ENCODE data around the gene ULK1. TPM values are rescaled to one million over a fixed set of nuclear protein-coding genes. Genes with fewer than 3 reads are reported as not detected.

Gene ULK1
- total and polyA plus RNA-seq, 3 experiments from 2014 or later, result 0.98 to 22.8 (median 18.7) TPM

DNA sequence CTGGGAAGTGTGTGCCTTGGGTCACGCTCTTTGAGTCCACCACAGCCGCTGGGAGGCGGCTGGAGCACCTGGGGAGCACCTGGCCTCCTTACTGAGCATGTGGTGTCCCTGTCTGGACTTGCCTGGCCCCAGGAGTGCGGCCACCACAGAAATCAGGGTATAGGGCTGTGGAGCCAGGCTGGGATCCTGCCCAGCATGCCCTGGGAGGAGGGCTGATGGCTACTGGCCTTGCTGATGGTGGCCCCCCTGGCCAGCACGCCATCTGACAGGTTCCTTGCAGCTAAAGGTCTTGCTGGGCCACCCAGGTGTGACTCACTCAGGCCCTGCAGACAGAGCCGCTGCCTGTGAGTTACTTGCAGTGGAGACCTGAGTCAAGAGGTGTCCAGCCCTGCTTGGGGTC is 6.0 kb downstream of the ULK1 start:
- H3K4me3 Mint-ChIP-seq, result peak overlapping the region in 1 of 7 donors; percentile 21
- Histone ChIP-seq H3K4me3 (ENCODE audit: low read length) (no peak overlapping the region), H3K27me3 (ENCODE audit: insufficient read depth, low read length, poor library complexity, severe bottlenecking) (no peaks in the 10 kb centered on the region), H3K27ac (ENCODE audit: low read depth, low read length) (no peak overlapping the region), H3K36me3 (ENCODE audit: insufficient read depth, low read length) (no peaks in the 10 kb centered on the region), H3K9me3 (ENCODE audit: low read length) (no peaks in the 10 kb centered on the region), H3K4me1 (ENCODE audit: insufficient read depth, low read length) (peaks cover 19% of the 10 kb centered on the region)
- no peaks in the 10 kb centered on the region for H3K27me3 Mint-ChIP-seq
- no peak for DNase-seq
- H3K27ac Mint-ChIP-seq, result no peak overlapping the region
- CTCF ChIA-PET, result no interaction called here
- H3K4me1 Mint-ChIP-seq, result peaks cover 4 to 52% (median 16%) of the 10 kb centered on the region in 3 donors
- H3K9me3 Mint-ChIP-seq, result no peaks in the 10 kb centered on the region
- peaks cover 0 to 8% (median 1%) of the 10 kb centered on the region in 3 donors for H3K36me3 Mint-ChIP-seq
- POLR2A ChIA-PET, result interaction anchor here (0.6 kb wide), 1 partner anchor 27 kb away, joined by 4 read pairs; no protein-coding TSS in a partner anchor

DNA sequence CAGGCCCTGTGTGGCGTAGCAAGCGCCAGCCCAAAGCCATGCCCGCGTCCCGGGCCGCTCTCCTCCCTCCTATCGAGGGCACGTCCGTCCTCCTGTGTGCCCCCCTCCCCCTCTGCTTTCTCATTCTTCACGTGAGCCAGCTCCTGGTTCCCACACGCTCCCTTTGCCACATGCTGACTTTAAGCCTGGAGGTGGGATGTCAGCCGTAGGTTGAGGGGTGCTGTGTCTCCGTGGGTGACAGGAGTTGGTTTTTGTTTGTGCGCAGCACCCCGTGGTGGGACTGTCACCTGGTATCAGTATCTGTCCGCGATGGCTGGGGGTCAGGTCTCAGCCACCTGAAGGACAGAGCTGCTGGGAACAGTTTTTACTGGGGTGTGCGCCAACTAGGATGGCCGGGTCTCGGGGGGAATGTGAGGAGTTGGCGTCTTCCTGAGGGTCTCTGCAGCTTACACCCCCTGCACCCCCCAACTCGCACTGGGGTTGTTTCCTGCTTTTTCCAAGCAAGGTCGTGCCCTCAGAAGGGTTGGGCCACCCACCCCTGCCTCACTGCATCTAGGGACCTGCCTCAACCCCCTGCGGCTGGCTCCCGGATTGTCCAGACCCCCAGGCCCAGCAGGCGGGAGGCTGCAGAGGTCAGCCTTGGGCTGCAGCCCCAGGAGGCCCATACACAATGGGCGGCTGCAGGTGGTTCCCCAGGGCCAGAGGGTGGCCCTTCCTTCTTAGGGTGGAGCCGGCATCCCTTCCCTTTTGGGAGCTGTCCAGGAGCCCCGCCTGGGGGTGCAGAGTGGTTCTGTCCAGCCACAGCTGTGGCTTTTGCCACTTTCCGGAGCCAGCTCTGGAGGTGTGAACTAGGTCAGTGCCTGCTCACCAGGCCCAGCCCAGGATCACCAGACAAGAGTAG is 7.3 kb downstream of the ULK1 start:
- ChIA-PET CTCF (no interaction called here), POLR2A (interaction anchor here (0.7 kb wide), 1 partner anchor 16 kb away, joined by 4 read pairs; no protein-coding TSS in a partner anchor)
- Histone ChIP-seq H3K9me3 (ENCODE audit: low read length) (no peaks in the 10 kb centered on the region), H3K27ac (ENCODE audit: low read depth, low read length) (no peak overlapping the region), H3K36me3 (ENCODE audit: insufficient read depth, low read length) (no peaks in the 10 kb centered on the region), H3K4me3 (ENCODE audit: low read length) (no peak overlapping the region), H3K4me1 (ENCODE audit: insufficient read depth, low read length) (peaks cover 18% of the 10 kb centered on the region), H3K27me3 (ENCODE audit: insufficient read depth, low read length, poor library complexity, severe bottlenecking) (no peaks in the 10 kb centered on the region)
- no peak overlapping the region for H3K27ac Mint-ChIP-seq
- H3K4me3 Mint-ChIP-seq, result no peak overlapping the region
- H3K4me1 Mint-ChIP-seq, result peaks cover 6 to 48% (median 13%) of the 10 kb centered on the region in 3 donors
- H3K36me3 Mint-ChIP-seq, result peaks cover 0 to 4% (median 1%) of the 10 kb centered on the region in 3 donors
- H3K27me3 Mint-ChIP-seq, result no peaks in the 10 kb centered on the region
- DNase-seq, result no peak
- H3K9me3 Mint-ChIP-seq, result no peaks in the 10 kb centered on the region

DNA sequence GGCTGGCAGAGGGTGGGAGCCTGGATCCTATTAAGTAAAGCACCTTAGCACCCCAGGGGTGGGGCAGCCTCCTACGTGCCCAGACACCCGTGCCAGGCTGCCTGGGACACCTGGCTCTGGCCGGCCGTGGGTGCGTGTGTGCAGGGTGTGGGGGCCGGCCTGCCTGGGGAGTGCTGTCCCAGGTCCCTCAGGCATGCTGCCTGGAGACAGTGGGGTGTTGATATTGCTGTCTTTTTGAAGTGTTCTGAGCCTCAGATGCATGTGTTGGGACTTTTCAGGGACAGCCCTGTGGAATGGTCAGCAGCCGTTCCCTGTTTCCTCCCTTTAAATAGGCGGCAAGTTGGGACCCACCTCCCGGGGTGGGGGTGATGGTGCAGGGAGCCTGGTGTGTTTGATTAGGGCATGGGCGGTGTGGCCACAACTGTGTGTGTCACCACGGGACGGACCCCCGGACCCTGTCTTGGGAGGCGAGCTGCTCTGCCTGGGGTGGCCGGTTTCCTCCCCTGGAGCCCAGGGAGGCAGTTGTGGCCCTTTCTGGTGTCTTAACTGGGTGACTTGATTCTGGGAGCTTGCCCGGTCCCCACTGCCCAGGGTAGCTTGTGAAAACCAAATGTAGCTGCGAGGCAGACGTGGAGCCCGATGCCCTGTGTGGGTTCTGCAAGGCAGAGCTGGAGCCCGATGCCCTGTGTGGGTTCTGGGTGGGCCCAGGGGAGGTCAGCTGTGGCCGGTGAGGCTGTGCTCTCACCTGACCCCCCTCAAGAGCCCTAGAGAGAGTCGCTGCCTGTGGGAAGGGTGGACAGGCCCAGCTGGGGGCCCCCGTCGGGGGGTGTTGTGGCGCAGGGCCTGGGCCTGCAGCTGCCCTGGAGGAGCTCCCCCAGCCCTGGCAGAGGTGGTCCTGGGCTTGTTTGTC is 8.2 kb downstream of the ULK1 start:
- peaks cover 6 to 42% (median 10%) of the 10 kb centered on the region in 3 donors for H3K4me1 Mint-ChIP-seq
- ChIA-PET POLR2A (no interaction called here), CTCF (no interaction called here)
- Histone ChIP-seq H3K4me1 (ENCODE audit: insufficient read depth, low read length) (peaks cover 10% of the 10 kb centered on the region), H3K27me3 (ENCODE audit: insufficient read depth, low read length, poor library complexity, severe bottlenecking) (no peaks in the 10 kb centered on the region), H3K36me3 (ENCODE audit: insufficient read depth, low read length) (no peaks in the 10 kb centered on the region), H3K9me3 (ENCODE audit: low read length) (no peaks in the 10 kb centered on the region), H3K27ac (ENCODE audit: low read depth, low read length) (no peak overlapping the region), H3K4me3 (ENCODE audit: low read length) (no peak overlapping the region)
- peak overlapping the region in 1 of 8 donors; percentile 54 for H3K27ac Mint-ChIP-seq
- H3K4me3 Mint-ChIP-seq, result no peak overlapping the region
- H3K27me3 Mint-ChIP-seq, result no peaks in the 10 kb centered on the region
- no peaks in the 10 kb centered on the region for H3K9me3 Mint-ChIP-seq
- peaks cover 0 to 4% (median 1%) of the 10 kb centered on the region in 3 donors for H3K36me3 Mint-ChIP-seq
- DNase-seq, result no peak

DNA sequence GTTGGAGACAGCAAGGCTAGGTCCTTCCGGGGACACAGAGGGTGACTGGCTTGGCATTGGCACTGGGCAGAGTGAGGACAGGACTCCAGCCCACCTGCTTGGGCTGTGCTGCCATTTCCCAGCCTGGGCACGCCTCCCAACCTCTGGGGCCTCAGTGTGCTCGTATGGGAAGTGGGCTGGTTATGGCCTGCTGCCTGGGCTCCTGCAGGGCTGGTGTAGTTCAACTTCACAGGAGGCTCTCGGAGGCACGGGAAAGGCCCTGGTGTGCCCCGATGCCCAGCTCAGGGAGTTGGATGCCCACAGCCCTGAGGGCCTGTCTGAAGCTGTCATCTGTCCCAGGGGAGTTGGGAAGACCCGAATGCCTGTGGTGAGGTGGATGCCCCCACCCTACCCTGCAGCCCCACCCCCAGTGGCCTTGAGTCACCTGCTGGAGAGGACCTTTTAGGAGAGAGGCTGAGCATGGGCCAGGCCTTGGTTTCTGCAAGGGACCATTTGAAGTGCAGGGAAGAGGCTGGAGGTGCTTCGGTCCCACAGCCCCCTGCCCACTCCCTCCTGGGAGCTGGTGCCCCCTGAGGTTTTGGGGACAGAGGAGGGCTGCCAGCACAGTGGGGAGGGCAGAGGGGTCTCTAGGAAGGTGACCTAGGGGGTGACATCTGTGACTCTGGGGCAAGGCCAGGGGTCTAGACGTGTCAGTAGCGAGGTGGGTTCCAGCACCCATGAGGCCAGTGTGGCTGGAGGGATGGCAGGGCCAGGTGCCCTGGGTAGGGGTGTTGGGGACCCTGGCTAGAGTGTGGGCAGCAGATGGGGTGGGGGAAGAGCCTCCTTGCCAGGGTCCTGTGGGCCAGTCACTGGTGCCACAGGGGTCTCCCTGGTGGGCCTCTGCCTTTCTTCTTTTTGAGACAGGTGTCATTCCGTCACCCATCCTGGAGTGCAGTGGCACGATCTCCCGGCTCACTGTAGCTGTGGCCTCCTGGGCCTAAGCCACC is 9.1 kb downstream of the ULK1 start:
- H3K9me3 Mint-ChIP-seq, result no peaks in the 10 kb centered on the region
- H3K27me3 Mint-ChIP-seq, result no peaks in the 10 kb centered on the region
- no peak overlapping the region for H3K4me3 ChIP-seq (ENCODE audit: low read length)
- peak overlapping the region in 2 of 8 donors; percentile 24 to 42 for H3K27ac Mint-ChIP-seq
- H3K4me3 Mint-ChIP-seq, result no peak overlapping the region
- H3K27me3 ChIP-seq (ENCODE audit: insufficient read depth, low read length, poor library complexity, severe bottlenecking), result no peaks in the 10 kb centered on the region
- H3K36me3 ChIP-seq (ENCODE audit: insufficient read depth, low read length), result no peaks in the 10 kb centered on the region
- no peak for DNase-seq
- POLR2A ChIA-PET, result no interaction called here
- H3K36me3 Mint-ChIP-seq, result peaks cover 0 to 4% (median 1%) of the 10 kb centered on the region in 3 donors
- peaks cover 4 to 35% (median 6%) of the 10 kb centered on the region in 3 donors for H3K4me1 Mint-ChIP-seq
- H3K27ac ChIP-seq (ENCODE audit: low read depth, low read length), result no peak overlapping the region
- CTCF ChIA-PET, result no interaction called here
- H3K9me3 ChIP-seq (ENCODE audit: low read length), result no peaks in the 10 kb centered on the region
- H3K4me1 ChIP-seq (ENCODE audit: insufficient read depth, low read length), result peaks cover 6% of the 10 kb centered on the region

DNA sequence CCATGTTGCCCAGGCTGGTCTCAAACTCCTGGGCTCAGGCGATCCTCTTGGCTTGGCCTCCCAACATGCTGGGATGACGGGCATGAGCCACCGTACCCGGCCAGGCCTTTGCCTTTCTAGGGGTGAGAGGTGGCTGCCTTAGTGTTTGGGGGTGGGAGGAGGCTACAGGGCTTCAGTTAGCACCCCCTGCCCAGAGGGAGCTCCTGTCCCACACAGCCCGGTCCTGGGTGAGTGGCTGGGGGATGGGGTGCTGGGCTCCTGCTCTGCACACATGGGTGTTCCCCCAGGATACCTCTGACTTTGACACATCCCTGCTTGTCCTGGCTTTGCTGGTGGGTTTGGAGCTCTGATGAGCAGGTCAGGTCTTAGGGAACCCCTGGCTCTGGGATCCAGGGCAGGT is 9.9 kb downstream of the ULK1 start:
- Histone ChIP-seq H3K9me3 (ENCODE audit: low read length) (no peaks in the 10 kb centered on the region), H3K27ac (ENCODE audit: low read depth, low read length) (no peak overlapping the region), H3K27me3 (ENCODE audit: insufficient read depth, low read length, poor library complexity, severe bottlenecking) (no peaks in the 10 kb centered on the region), H3K36me3 (ENCODE audit: insufficient read depth, low read length) (no peaks in the 10 kb centered on the region), H3K4me3 (ENCODE audit: low read length) (no peak overlapping the region), H3K4me1 (ENCODE audit: insufficient read depth, low read length) (peaks cover 6% of the 10 kb centered on the region)
- Mint-ChIP-seq H3K9me3 (no peaks in the 10 kb centered on the region), H3K4me3 (no peak overlapping the region), H3K27ac (no peak overlapping the region), H3K36me3 (peaks cover 0 to 7% (median 1%) of the 10 kb centered on the region in 3 donors), H3K27me3 (no peaks in the 10 kb centered on the region), H3K4me1 (peaks cover 4 to 35% (median 6%) of the 10 kb centered on the region in 3 donors)
- no peak for DNase-seq
- ChIA-PET CTCF (interaction anchor here (0.6 kb wide), 1 partner anchor 20 kb away, joined by 3 read pairs; no protein-coding TSS in a partner anchor), POLR2A (no interaction called here)

DNA sequence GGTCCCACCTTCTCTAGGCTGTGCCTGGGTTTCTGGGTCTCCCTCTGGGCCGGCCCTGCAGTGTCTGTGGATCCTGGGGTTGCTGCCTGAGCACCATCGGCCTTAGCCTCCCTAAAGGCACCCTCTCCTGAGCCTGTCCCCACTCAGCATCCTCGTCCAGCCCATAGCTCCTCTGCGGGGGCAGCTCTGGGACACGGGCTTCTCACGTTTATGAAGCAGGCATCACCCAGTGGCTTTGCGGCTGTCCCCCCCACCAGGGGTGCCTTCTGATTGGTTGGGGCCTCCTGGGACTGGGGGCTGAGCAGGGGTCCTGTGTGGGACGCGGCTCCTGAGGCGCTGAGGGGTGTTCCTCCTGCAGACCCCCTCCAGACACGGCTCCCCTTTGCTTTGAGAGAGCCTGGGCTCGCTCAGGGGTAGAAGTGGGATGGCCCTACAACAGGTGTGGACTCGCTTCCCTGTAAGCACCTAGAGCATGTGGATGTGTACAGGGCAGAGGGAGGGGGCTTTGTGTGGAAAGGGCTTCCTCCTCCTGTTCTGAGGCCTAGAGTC is 10.7 kb downstream of the ULK1 start:
- no peak overlapping the region for H3K27ac ChIP-seq (ENCODE audit: low read depth, low read length)
- Mint-ChIP-seq H3K4me3 (no peak overlapping the region), H3K27ac (peak overlapping the region in 1 of 8 donors; percentile 50), H3K4me1 (peaks cover 3 to 32% (median 6%) of the 10 kb centered on the region in 3 donors), H3K27me3 (no peaks in the 10 kb centered on the region), H3K36me3 (peaks cover 0 to 9% (median under 1%) of the 10 kb centered on the region in 3 donors), H3K9me3 (no peaks in the 10 kb centered on the region)
- H3K36me3 ChIP-seq (ENCODE audit: insufficient read depth, low read length), result no peaks in the 10 kb centered on the region
- H3K4me3 ChIP-seq (ENCODE audit: low read length), result no peak overlapping the region
- POLR2A ChIA-PET, result no interaction called here
- CTCF ChIA-PET, result interaction anchor here (0.6 kb wide), 1 partner anchor 20 kb away, joined by 3 read pairs; no protein-coding TSS in a partner anchor
- H3K4me1 ChIP-seq (ENCODE audit: insufficient read depth, low read length), result peaks cover 6% of the 10 kb centered on the region
- DNase-seq, result no peak
- no peaks in the 10 kb centered on the region for H3K9me3 ChIP-seq (ENCODE audit: low read length)
- H3K27me3 ChIP-seq (ENCODE audit: insufficient read depth, low read length, poor library complexity, severe bottlenecking), result no peaks in the 10 kb centered on the region

DNA sequence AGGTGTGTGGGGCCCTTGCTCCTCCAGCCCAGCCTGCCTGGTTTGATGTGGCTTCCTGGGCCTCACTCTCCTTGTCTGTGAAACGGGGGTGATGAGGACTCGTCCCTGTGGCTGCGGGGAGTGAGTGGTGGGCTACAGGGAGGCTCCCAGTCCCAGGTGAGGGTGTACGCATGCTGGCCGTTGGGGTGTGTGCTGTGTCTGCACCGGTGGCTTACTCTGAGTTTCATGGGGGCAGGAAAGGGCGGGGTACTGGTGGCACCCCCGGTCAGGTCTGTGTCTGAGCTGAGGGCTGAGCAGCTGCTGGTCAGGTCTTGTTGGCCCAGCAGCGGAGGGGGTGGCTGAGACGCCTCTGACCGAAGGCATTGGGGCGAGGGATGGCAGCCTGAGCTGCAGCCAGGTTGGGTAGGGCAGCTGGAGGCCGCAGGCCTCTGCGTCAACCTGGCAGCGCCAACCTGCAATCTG is 11.2 kb downstream of the ULK1 start:
- POLR2A ChIA-PET, result interaction anchor here (0.6 kb wide), 1 partner anchor 167 kb away, joined by 3 read pairs; no protein-coding TSS in a partner anchor
- Histone ChIP-seq H3K4me3 (ENCODE audit: low read length) (no peak overlapping the region), H3K27ac (ENCODE audit: low read depth, low read length) (no peak overlapping the region), H3K4me1 (ENCODE audit: insufficient read depth, low read length) (peaks cover 6% of the 10 kb centered on the region), H3K27me3 (ENCODE audit: insufficient read depth, low read length, poor library complexity, severe bottlenecking) (no peaks in the 10 kb centered on the region), H3K36me3 (ENCODE audit: insufficient read depth, low read length) (no peaks in the 10 kb centered on the region), H3K9me3 (ENCODE audit: low read length) (no peaks in the 10 kb centered on the region)
- H3K4me1 Mint-ChIP-seq, result peaks cover 1 to 31% (median 6%) of the 10 kb centered on the region in 3 donors
- H3K36me3 Mint-ChIP-seq, result peaks cover 0 to 12% (median 0%) of the 10 kb centered on the region in 3 donors
- DNase-seq, result no peak
- no peaks in the 10 kb centered on the region for H3K9me3 Mint-ChIP-seq
- no peaks in the 10 kb centered on the region for H3K27me3 Mint-ChIP-seq
- peak overlapping the region in 2 of 8 donors; percentile 11 to 50 for H3K27ac Mint-ChIP-seq
- H3K4me3 Mint-ChIP-seq, result no peak overlapping the region
- CTCF ChIA-PET, result no interaction called here
